Activated naive CD8-positive, alpha-beta T cell treated with anti-CD3 and anti-CD28 coated beads, Interleukin-2, amount 50 U/mL, for 16 hours (primary cell): ENCODE measurements around the gene MUCL3.
"Not testable (repeated sequence)": the region's sequence is repeated elsewhere in the genome, so short reads cannot be mapped to it uniquely, and the experiment has no call there.

Source experiments
- DNase-seq: peaks from one replicate; pipeline ENCODE4 v3.0.0-alpha.2; 2020; ENCODE audit warnings: low read depth, low spot score

MUCL3 gene

DNA sequence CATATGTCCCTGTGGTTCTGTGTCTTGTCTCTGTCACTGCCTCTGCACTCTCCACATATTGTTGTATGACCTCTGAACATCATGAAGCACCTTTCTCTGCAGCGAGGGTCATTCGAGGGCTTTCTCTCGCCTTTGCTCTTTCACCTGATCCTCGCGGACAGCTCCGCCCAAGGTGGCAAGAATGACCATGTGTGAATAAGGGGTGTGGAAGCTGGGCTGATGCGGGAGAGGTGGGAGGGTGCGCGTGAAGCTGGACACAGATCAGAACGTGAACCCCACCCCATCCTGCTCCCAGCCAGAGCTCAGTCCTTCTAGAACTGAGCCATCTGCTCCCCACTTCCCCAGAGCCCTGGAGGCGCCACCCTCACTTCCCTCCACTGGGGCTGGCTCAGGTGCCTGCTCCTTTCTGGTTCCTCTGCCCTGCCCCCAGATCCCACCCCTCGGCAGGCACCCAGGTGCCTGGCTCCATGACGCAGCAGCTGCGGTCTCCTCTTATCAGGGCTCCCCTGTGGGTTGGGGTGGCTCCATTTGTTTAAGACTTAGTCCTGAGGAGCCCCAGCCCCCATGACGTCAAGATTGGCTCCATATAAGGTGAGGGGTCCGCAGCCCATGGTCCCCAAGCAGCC lies at the start of gene MUCL3:
MUCL3 (plus strand) TSS at position 613 of the 626 bp plus-strand sequence. CDS start 27 bp downstream, outside the sequence.
- no peak for DNase-seq

DNA sequence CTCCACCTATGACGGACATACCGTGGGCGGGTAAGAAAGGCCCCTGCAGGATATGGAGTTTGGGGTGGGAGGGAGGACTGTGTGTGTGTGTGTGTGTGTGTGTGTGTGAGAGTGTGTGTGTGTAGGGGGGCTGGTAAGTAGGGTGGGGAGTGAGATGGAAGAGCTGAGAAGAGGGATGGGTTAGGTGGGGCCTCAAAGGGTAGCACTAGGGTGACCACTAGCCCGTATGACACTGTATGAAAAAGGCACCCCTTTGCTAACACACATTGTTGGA lies 49.4 kb upstream of the MUCL3 start:
- no peak for DNase-seq

- DNase-seq, result no peak
These were observed 48.8 kb upstream of the MUCL3 start for GRCh38 chr6:30891816-30892538.

DNA sequence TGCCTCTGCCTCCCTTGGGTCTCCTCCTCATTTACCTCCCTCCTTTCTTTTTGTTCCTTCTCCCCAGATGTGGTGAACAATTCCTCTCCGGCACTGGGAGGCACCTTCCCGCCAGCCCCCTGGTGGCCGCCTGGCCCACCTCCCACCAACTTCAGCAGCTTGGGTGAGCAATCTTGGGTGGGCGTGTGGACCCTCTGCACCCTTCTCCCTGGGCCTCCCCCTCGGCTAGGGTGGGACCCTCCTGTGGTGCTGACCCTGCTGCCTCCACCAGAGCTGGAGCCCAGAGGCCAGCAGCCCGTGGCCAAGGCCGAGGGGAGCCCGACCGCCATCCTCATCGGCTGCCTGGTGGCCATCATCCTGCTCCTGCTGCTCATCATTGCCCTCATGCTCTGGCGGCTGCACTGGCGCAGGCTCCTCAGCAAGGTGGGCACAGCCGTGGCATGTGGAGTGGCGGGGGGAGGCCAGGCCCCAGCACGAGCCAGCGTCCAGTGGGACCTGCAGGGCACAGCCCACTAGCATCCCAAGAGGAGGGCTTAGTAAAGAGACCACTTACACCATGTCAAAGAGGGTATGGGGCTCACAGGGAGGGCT lies 47.7 kb upstream of the MUCL3 start:
- DNase-seq, result no peak

- DNase-seq, result no peak
These were observed 47.1 kb upstream of the MUCL3 start for GRCh38 chr6:30893666-30894065.

GRCh38 chr6:30894381-30894780 lies 46.4 kb upstream of the MUCL3 start:
- DNase-seq, result no peak

DNA sequence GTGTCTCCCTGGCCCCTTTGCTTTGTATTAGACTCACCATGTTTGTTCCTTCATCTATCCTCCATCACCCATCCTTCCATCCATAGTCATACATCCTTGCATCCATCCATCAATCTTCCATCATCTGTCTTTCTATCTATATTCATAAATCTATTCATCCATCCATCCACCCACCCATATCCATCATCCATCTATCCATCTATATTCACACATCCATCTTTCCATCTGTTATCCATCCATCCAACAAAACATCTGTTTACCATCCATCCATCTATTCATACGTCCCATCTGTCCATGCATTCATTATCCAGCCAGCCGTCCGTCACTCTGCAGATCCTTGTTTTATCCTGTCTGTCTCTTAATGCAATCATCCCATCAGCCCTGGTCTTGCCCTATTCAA lies 45.8 kb upstream of the MUCL3 start:
- no peak for DNase-seq

DNA sequence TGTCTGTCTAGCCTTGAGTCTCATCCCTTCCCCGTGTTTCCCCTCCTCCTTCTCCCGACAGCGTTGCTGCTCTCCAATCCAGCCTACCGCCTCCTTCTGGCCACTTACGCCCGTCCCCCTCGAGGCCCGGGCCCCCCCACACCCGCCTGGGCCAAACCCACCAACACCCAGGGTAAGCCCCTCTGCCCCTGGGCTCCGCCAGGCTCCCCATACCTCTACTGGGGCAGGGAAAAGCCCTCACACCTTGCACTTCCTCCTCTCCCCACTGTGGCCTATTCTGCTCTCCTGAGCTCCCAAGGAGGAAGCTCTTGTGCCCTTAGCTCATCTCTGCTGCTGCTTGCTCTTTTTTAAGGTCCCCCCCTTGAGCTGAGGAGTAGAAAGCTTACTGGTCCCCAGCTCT lies 45.4 kb upstream of the MUCL3 start:
- DNase-seq, result no peak

- DNase-seq, result no peak
These were observed 44.2 kb upstream of the MUCL3 start for GRCh38 chr6:30896541-30896940.

DNA sequence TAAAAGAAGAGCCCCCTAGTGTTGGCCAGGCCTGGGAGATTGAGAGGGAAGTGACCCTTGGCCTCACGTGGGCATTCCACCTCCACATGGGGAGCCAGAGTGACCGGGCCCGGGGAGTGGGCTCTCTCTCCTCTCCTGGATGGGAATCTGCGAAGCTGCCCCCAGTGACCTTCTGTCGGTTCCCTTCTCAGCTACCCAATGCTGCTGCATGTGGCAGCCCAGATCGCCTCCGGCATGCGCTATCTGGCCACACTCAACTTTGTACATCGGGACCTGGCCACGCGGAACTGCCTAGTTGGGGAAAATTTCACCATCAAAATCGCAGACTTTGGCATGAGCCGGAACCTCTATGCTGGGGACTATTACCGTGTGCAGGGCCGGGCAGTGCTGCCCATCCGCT lies 42.9 kb upstream of the MUCL3 start:
- DNase-seq, result no peak

- DNase-seq, result no peak
These were observed 41.9 kb upstream of the MUCL3 start for GRCh38 chr6:30898750-30899360.

DNA sequence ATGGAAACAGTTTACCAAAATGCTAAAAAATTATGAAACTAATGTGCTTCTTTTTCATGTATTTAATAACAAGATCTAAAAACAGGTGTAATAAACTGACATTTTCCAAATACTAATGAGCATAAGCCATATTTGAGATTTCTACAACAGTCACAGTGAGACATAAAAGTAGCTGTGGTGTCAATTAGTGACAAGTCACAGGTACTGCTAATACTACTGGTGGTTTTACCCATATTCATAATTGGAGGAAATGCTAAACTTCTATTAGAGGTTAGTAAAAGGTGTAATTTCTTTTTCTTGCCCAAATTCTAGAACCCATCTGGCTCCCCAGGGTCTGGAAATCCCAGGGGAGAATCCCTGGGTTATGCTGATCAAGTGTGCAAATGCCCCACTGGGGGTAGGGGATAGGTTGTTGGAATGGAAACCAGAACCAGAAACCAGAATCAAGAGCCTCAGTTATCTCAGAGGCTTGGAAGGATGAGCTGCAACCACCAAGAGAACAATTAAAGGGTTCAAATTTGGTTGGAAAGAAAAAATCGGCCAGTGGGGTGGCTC lies 39.8 kb upstream of the MUCL3 start:
- no peak for DNase-seq

- DNase-seq, result no peak
These were observed 39.3 kb upstream of the MUCL3 start for GRCh38 chr6:30901436-30901835.

DNA sequence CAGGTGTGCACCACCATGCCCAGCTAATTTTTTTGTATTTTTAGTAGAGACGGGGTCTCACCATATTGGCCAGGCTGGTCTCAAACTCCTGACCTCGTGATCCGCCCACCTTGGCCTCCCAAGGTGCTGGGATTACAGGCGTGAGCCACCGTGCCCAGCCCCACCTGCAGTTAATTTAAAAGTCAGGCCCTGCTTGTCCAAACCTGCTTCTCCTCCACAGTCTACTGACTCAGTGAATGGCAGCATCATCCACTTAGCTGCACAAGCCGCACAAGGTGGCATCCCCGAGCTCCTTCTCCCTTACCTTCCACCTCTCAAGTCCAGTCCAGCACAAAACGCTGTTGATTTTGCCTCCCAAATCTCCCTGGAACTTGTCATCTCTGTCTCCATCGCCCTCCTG lies 38.6 kb upstream of the MUCL3 start:
- DNase-seq, result not testable (repeated sequence)

DNA sequence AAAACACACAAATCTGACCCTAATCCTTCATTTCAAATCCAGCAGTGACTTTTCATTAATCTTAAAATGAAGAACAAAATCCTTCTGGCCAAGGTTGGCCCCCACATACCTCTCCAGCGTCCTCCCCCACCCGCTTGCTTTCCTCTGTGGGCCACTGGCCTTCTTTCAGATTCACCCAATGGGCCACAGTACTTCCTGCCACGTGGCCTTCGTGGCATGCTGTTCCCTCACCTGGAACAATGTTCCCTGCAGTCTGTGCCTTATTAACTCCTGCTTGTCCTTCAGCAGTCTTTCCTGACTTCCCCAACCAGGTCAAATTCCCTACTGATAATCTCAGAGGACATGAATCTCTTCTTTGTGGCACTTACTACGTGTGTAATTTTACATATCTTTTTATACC lies 38.1 kb upstream of the MUCL3 start:
- no peak for DNase-seq

GRCh38 chr6:30903236-30903635 lies 37.5 kb upstream of the MUCL3 start:
- DNase-seq, result no peak

DNA sequence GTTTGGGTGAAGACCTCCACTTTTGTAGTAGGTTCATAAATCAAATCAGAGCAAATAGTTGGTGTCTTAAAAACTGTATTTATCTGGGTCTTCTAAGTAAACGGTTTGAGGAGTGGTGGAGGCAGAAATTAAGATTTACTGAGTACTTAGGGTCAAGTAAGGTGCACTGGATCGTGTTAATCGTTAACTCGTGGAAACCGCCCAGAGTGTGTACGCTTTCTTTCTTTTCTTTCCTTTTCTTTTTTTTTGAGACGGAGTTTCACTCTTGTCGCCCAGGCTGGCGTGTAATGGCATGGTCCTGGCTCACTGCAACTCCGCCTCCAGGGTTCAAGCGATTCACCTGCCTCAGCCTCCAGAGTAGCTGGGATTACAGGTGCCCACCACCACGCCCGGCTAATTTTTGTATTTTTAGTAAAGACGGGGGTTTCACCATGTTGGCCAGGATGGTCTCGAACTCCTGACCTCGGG lies 33.4 kb upstream of the MUCL3 start:
- DNase-seq, result not testable (repeated sequence)

DNA sequence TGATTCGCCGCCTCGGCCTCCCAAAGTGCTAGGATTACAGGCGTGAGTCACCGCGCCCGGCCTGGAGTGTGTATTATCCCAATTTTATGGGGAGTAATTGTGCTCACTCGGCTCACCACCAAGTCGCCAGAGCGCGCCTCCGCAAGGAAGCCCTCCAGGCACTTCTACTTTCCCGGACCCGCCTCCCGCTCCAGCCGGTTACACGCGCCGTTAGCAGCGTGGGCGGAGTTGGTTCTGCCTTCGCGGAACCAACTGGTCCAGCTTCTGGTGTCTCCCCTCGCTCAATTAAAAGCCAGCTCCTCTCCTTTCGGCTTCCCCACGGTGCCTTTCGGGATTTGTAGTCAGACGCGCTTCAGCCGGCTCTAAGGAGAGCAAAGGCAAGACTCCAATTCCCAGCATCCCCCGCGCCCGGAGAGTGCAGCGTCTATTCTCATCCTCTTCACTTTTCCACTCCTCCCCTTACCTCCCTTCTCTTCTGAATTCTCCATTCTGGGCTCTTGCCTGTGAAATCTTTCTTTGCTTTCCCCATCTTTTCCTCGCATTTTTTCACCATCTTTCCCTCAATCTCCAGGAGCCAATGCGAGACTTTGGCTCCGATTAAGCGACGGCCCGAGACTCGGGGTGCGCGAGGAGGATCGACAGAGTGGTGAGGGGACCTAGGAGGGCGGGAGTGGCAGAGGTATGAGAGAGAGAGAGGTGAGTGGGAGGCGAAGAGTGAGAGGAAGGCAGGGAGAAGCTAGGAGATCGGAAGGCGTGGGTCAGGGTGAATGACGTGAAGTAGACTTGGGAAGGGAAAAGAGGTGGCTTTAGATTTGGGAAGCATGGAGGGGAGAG lies 32.8 kb upstream of the MUCL3 start, which contains the start of gene GTF2H4:
GTF2H4 (plus strand) TSS at position 450 of the 834 bp plus-strand sequence.
- peak; percentile 88 for DNase-seq

- no peak for DNase-seq
These were observed 32.1 kb upstream of the MUCL3 start for GRCh38 chr6:30908700-30909099.

DNA sequence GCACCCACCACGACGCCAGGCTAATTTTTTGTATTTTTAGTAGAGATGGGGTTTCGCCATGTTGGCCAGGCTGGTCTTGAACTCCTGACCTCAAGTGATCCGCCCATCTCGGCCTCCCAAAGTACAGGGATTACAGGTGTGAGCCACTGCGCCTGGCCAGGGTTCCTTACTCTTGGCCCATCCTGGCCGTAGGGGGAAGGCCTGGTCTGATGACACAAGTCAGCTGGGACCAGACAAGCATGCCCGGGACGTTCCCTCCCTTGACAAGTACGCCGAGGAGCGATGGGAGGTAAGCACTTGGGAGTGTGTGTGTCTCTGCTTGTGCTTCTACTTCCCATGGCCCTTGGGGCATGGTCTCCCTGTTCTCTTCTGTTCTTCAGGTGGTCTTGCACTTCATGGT lies 30.3 kb upstream of the MUCL3 start:
- not testable (repeated sequence) for DNase-seq

DNA sequence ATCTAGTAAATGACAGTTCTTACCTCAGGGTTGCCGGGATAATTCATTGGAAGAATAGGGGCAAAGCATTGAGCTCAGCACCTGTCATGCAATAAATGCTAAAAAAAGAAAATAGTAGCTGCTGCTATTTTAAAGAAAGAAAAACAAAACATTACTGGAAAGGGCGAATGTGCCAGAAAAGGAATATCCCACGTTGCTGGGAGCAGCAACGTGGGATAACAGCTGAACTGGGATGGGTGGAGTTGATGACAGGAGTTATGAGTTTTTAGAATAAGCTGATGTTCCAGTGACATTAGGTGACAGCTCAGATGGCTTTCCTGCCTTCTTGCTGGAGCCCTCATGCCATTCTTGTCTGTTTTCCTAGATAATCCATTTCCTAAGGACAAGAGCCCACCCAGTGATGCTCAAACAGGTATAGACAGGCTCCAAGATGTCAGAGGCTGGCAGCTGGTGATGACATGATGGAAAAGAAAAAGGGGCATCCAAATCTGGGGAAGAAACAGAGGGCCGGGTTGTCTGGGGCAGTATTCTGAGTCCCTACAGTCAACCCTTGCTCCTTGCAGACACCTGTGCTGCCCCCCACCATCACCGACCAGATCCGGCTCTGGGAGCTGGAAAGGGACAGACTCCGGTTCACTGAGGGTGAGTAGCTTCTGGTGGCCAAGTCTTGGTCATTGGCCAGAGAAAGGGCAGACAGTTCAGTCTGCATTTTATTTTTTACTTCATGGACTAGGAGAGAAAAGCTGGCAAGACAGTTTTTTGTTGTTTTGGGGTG lies 27.8 kb upstream of the MUCL3 start:
- DNase-seq, result no peak
